HG03066 (cell line): ENCODE results near the gene MIB2.
"Not testable (repeated sequence)": the region's sequence is repeated elsewhere in the genome, so short reads cannot be mapped to it uniquely, and the experiment has no call there.

Experiments used
- ATAC-seq: cut with Tn5 transposase; IDR thresholded peaks from one replicate; pipeline ENCODE4 v1.9.1; 2021; ENCODE audit warnings: low read depth; ENCODE audit not compliant: unreplicated experiment

Gene MIB2

GRCh38 chr1:1640711-1641461, 25.6 kb downstream of the MIB2 start:
- ATAC-seq: not testable (repeated sequence)

GRCh38 chr1:1646326-1646725, 31.0 kb downstream of the MIB2 start:
- not testable (repeated sequence) for ATAC-seq

- ATAC-seq: not testable (repeated sequence)
Measured at GRCh38 chr1:1647567-1648241, 32.4 kb downstream of the MIB2 start.

- not testable (repeated sequence) for ATAC-seq
Measured at GRCh38 chr1:1648265-1648664, 33.0 kb downstream of the MIB2 start.

GRCh38 chr1:1658583-1659549, 43.6 kb downstream of the MIB2 start, which contains the start of gene CDK11B:
Gene CDK11B (minus strand): TSS chr1:1659004. CDS start chr1:1657485, 1,519 bp downstream.
- ATAC-seq: peak; percentile 69

GRCh38 chr1:1662392-1662791, 47.1 kb downstream of the MIB2 start:
- not testable (repeated sequence) for ATAC-seq

GRCh38 chr1:1662830-1663560, 47.7 kb downstream of the MIB2 start:
- not testable (repeated sequence) for ATAC-seq

- ATAC-seq: not testable (repeated sequence)
Measured at GRCh38 chr1:1664318-1664717, 49.0 kb downstream of the MIB2 start.

GRCh38 chr1:1664941-1665814, 49.9 kb downstream of the MIB2 start:
- ATAC-seq: no peak

GRCh38 chr1:1665815-1666251, 50.5 kb downstream of the MIB2 start:
- no peak for ATAC-seq

GRCh38 chr1:1666526-1666925, 51.2 kb downstream of the MIB2 start:
- no peak for ATAC-seq

- no peak for ATAC-seq
Measured at GRCh38 chr1:1669468-1670440, 54.5 kb downstream of the MIB2 start.

- no peak for ATAC-seq
Measured at GRCh38 chr1:1670866-1671265, 55.6 kb downstream of the MIB2 start.

GRCh38 chr1:1671365-1672119, 56.2 kb downstream of the MIB2 start:
- ATAC-seq: no peak

- no peak for ATAC-seq
Measured at GRCh38 chr1:1672181-1672965, 57.1 kb downstream of the MIB2 start.

- ATAC-seq: not testable (repeated sequence)
Measured at GRCh38 chr1:1674806-1675205, 59.5 kb downstream of the MIB2 start.
